Measurements from ENCODE around the gene IP6K1.
"Not testable (repeated sequence)": the region's sequence is repeated elsewhere in the genome, so short reads cannot be mapped to it uniquely, and the experiment has no call there.

The IP6K1 gene

DNA sequence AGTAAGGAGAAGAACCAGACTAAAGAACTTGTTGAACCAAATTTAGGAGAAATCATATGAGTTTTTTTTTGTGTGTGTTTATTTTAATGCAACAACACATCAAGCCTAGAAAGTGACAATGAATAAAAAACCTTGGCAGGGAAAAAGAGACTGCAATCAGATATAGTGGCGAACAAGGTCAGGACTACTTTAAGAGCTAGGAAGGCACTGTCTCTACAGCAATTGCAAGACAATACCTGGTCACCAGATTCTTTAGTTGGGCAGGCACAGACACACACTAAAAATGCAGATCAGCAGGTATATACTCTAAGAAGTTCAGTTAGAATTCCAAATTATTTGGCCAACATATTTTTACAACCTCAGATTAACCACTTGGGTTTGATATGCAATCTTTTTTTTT lies 31.8 kb downstream of the IP6K1 start:
- Histone ChIP-seq H3K36me3 (ENCODE audit: low read depth) (peaks cover 10% of the 10 kb centered on the region; the same call in 1 of the 2 replicates), H3K4me1 (ENCODE audit: insufficient read depth, poor library complexity, severe bottlenecking) (no peaks in the 10 kb centered on the region), H3K9me3 (ENCODE audit: severe bottlenecking) (no peaks in the 10 kb centered on the region), H3K4me3 (ENCODE audit: severe bottlenecking) (no peak overlapping the region), H3K27me3 (ENCODE audit: insufficient read depth, poor library complexity, severe bottlenecking) (no peaks in the 10 kb centered on the region), H3K27ac (ENCODE audit: poor library complexity, severe bottlenecking) (no peak overlapping the region)
- no peak for DNase-seq (ENCODE audit: low spot score)
- ATAC-seq (ENCODE audit: low read depth), result no peak
- TF ChIP-seq CTCF (IDR thresholded peaks at IDR 0.05; ENCODE audit: poor library complexity, severe bottlenecking), result no peak

DNA sequence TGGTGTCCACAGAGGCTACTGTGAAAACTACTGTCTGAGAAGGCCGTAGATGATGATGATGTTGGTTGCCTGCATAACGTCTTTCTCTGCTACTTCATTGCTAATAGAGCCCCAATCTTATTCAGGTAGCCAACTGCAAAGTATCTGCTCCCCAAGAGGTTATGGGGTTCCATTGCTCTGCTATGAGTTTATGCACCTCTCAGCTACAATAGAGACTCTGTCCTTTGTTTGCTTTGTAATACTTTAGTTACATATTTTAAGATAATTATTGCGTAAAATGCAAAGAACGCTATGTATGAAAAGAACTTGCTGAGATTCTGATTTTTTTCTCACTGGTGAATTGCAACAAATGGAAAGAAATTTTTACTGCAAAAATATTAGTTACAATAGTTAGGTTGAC lies 34.8 kb downstream of the IP6K1 start:
- Histone ChIP-seq H3K27me3 (ENCODE audit: insufficient read depth, poor library complexity, severe bottlenecking) (no peaks in the 10 kb centered on the region), H3K9me3 (ENCODE audit: severe bottlenecking) (no peaks in the 10 kb centered on the region), H3K27ac (ENCODE audit: poor library complexity, severe bottlenecking) (no peak overlapping the region), H3K4me3 (ENCODE audit: severe bottlenecking) (no peak overlapping the region), H3K4me1 (ENCODE audit: insufficient read depth, poor library complexity, severe bottlenecking) (no peaks in the 10 kb centered on the region), H3K36me3 (ENCODE audit: low read depth) (peaks cover 24% of the 10 kb centered on the region)
- no peak for ATAC-seq (ENCODE audit: low read depth)
- no peak for DNase-seq (ENCODE audit: low spot score)
- no peak for TF ChIP-seq CTCF (IDR thresholded peaks at IDR 0.05; ENCODE audit: poor library complexity, severe bottlenecking)

GRCh38 chr3:49750056-49750455 lies 36.3 kb downstream of the IP6K1 start:
- DNase-seq (ENCODE audit: low spot score), result no peak
- ATAC-seq (ENCODE audit: low read depth), result no peak
- peaks cover 28% of the 10 kb centered on the region for H3K36me3 ChIP-seq (ENCODE audit: low read depth)
- H3K4me1 ChIP-seq (ENCODE audit: insufficient read depth, poor library complexity, severe bottlenecking), result no peaks in the 10 kb centered on the region
- no peak for TF ChIP-seq CTCF (IDR thresholded peaks at IDR 0.05; ENCODE audit: poor library complexity, severe bottlenecking)
- no peaks in the 10 kb centered on the region for H3K9me3 ChIP-seq (ENCODE audit: severe bottlenecking)
- no peak overlapping the region for H3K4me3 ChIP-seq (ENCODE audit: severe bottlenecking)
- H3K27ac ChIP-seq (ENCODE audit: poor library complexity, severe bottlenecking), result no peak overlapping the region
- no peaks in the 10 kb centered on the region for H3K27me3 ChIP-seq (ENCODE audit: insufficient read depth, poor library complexity, severe bottlenecking)

DNA sequence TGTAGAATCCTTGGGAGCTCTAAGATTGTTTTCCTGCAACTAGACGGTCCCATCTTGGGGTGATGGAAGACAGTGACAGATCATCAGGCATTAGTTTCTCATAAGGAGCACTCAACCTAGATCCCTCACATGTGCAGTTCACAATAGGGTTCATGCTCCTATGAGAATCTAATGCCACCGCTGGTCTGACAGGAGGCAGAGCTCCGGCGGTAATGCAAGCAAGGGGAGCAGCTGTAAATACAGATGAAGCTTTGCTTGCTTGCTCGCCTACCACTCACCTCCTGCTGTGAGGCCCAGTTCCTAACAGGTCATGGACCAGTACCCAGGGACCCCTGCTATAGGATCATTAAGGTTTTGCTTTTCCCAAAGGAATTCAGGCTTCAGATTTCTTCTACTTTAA lies 37.5 kb downstream of the IP6K1 start:
- H3K27me3 ChIP-seq (ENCODE audit: insufficient read depth, poor library complexity, severe bottlenecking); H3K4me1 ChIP-seq (ENCODE audit: insufficient read depth, poor library complexity, severe bottlenecking); H3K4me3 ChIP-seq (ENCODE audit: severe bottlenecking); H3K27ac ChIP-seq (ENCODE audit: poor library complexity, severe bottlenecking); ATAC-seq (ENCODE audit: low read depth); DNase-seq (ENCODE audit: low spot score); H3K9me3 ChIP-seq (ENCODE audit: severe bottlenecking): not testable (repeated sequence)
- peaks cover 32% of the 10 kb centered on the region for H3K36me3 ChIP-seq (ENCODE audit: low read depth)

- peak; percentile 46; the same call in 2 of the 3 replicates for ATAC-seq (ENCODE audit: low read depth)
- Histone ChIP-seq H3K36me3 (ENCODE audit: low read depth) (peaks cover 25% of the 10 kb centered on the region), H3K4me3 (ENCODE audit: severe bottlenecking) (no peak overlapping the region), H3K27me3 (ENCODE audit: insufficient read depth, poor library complexity, severe bottlenecking) (no peaks in the 10 kb centered on the region), H3K9me3 (ENCODE audit: severe bottlenecking) (no peaks in the 10 kb centered on the region), H3K27ac (ENCODE audit: poor library complexity, severe bottlenecking) (no peak overlapping the region), H3K4me1 (ENCODE audit: insufficient read depth, poor library complexity, severe bottlenecking) (no peaks in the 10 kb centered on the region)
- no peak for DNase-seq (ENCODE audit: low spot score)
- TF ChIP-seq CTCF (IDR thresholded peaks at IDR 0.05; ENCODE audit: poor library complexity, severe bottlenecking), result no peak
These were observed 38.4 kb downstream of the IP6K1 start for GRCh38 chr3:49747792-49748480.

Measured in RWPE2 (cell line).